Stimulated activated naive CD8-positive, alpha-beta T cell treated with anti-CD3 and anti-CD28 coated beads, Interleukin-15, Interleukin-2, amounts not matched to agents 100 U/mL and 50 U/mL, for 24 hours (primary cell): ENCODE data around the gene CAPN1.
"Not testable (repeated sequence)": the region's sequence is repeated elsewhere in the genome, so short reads cannot be mapped to it uniquely, and the experiment has no call there.

Experiments
- ATAC-seq: fragments of 150-1000 bp; cut with Tn5 transposase; one replicate; pipeline ENCODE4 v1.10.0; 2021
- DNase-seq: peaks from one replicate; pipeline ENCODE4 v3.0.0; 2021

Gene CAPN1

DNA sequence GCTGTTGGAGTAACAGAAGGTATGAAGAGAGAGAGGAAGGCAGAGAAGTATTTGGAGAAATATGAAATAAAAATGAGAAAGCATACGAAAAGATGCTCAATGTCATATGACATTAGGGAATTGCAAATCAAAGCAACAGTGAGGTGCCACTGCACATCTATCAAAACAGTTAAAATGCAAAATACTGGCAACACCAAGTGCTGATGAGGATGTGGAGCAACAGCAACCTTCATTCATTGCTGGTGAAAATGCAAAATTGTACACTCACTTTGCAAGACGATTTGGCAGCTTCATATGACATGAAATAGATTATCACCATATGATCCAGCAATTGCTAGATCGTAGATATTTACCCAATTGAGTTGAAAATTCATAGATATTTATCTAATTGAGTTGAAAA is 21.1 kb upstream of the CAPN1 start:
- DNase-seq (no peak), ATAC-seq (no peak)

DNA sequence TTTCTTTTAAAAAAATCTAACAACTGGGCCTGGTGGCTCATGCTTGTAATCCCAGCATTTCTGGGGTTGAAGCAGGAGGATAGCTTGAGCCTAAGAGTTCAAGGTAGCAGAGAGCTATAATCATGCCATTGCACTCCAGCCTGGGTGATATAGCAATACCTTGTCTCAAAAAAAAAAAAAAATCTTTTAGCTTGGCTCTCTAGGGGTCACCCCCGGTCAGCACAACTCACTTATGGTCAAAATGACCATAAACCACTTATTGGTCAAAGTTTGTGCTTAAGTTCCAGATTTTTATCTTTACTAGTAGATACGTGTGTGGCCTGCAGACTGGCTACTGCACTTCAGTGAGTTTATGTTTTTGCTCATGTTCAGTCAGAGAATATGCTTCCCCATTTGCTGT is 18.0 kb upstream of the CAPN1 start:
- no peak for ATAC-seq
- no peak for DNase-seq

DNA sequence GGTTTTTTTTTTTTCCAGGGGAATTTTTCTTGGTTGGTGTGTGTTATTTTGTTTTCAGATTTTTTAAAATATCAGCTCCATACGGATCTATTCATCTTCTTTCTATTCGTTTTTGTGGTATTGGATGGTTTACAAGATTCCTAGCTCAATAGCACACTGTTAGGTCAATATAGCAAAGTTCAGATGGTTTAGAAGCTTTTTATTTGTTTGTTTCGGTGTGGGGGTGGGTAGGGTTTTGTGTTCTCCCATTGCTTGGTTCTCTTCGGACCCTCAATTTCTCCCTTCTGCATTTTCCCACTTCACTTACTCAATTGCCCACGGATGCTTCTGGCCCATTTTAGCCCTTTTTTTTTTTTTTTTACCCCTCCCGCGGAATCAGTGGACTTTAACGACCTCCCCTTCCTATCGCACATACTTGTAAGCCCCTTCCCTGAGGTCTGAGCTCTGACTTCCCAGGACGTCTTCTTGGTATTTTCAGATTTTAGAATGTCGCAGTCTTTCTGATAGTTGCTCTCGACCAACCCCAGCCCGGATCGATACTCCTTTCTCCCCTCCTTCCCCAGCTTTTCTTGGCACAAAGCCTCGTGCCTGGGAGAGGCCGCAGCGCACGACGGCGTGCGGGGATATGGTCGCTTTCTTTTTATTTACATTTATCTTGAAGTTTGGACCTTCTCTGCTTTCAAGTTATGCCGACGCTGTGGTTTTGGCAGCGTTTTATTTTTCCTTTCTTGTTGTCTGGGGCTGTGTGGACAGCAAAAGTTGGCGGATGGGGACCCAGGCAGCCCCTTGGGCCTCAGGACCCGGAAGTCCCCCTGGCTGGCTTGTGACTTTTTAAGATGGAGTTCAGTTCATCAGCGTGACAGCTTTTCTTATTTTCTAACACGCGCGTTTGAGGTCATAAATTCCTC is 16.1 kb upstream of the CAPN1 start:
- ATAC-seq (no peak), DNase-seq (no peak)

DNA sequence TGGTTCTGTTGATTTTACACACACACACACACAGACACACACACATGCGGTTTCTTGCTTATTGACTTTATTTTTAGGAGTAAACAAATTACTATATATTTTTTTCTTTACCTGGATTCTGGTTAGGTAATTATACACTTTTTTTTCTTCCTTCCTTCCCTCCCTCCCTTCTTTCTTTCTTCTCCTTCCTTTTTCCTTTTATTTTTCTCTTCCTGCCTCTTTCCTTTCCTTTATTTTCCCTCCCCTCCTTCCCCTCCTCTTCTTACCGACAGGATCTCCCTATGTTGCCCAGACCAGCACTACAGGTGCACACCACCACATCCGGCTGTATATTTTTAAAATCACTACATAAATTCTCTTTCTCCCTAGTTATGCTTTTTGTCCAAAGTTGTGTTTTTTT is 14.8 kb upstream of the CAPN1 start:
- no peak for DNase-seq
- no peak for ATAC-seq

DNA sequence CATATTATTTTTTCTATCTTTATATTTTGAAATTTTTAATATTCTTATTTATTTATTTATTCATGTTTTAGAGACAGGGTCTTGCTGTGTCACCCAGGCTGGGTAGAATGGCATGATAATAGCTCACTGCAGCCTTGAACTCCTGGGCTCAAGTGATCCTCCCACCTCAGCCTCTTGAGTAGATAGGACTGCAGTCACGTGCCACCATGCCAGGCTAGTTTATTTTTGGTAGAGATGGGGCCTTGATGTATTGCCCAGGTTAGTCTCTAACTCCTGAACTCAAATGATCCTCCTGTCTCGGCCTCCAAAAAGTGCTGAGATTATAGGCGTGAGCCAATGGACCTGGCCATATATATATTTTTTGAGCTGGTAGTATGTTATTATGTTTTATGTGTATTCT is 14.1 kb upstream of the CAPN1 start:
- no peak for DNase-seq
- no peak for ATAC-seq

DNA sequence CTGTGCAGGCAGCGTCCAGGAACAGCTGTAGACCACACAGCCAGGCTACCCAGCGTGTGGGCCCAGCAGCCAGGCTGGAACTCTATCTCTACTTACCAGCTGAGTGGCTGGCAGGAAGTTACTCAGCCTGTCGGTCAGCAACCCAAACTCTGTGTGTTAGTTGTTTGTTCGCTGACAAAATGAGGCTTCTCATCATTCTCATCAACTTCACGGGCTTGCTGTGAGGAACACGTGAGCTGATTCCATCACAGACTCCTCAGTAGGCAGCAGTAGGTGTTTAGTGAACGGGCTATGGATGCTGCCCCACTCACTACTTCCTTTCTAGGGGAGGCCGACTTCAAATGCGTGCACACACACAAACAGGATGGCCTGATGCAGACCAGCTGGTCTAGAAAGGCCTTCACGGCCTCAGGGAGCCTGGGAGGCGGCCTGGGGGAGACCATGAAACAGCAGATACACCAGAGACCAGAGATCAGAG is 12.5 kb upstream of the CAPN1 start:
- DNase-seq = no peak
- peak; percentile 49 for ATAC-seq

DNA sequence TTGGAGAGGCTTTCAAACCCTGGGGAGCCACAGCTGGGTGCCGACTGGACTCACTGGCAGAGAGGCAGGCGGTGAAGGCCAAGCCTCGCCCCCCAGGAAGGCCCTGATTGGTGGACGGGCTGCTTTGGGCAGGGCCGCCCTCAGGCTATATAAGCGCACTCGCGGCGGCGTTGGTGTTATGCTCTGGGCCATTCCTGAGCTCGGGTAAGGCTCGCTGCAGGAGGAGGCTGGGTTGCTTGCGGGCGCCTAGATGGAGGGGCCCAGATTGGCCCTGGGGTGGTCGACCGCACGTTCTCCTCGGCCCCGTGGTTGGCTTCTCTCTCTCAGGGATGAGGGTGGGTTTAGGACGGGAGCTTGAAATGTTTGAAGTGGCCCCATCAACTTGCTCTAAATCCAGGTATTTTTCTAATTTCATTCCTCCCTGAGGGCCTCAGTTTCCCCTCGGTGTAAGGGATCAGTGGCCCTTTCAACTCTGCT is 11.6 kb upstream of the CAPN1 start, which contains the start of gene SPDYC:
SPDYC (plus strand) TSS at position 176 of the 477 bp plus-strand sequence. CDS start 1,125 bp downstream, outside the sequence.
- ATAC-seq (no peak), DNase-seq (no peak)

DNA sequence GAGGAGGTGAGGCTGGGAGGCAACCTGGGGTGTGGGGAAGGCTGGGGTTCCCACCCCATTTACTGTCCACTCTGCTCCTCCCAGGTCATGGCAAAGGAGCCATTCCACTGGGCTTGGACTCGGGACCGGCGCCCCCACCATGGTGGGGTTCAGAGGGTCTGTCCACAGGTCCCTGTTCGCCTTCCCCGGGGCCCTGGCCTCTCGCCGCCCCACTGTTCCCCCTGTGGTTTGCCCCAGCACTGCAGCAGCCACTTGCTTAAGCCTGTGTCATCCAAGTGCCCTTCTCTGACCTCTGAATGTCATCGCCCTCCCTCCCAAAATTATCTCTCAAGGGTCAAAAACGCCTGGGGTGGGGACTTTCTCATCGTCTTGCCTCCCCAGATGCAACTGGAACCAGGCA is 9.1 kb upstream of the CAPN1 start:
- ATAC-seq (no peak), DNase-seq (no peak)

DNA sequence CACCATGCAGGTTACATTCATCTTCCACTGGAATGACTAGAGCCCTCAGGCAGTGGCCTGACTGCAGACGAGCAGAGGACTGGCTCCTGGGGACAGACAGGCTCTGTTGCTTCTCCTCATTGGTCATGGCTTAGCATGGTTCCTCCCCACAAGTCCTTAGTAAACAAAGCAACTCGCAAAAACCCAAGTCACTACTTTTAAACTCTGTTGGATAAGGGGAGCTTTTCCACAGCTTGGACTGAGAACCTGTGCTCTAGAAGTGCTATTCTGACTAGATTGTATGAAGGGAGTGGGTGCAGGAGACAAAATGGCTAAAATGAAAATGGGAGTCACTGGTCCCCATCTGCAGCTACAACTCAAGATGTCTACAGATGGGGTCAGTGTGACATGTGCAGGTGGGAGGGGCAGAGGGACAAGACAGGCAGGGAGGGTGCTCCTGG is 7.1 kb upstream of the CAPN1 start:
- DNase-seq, ATAC-seq: not testable (repeated sequence)

DNA sequence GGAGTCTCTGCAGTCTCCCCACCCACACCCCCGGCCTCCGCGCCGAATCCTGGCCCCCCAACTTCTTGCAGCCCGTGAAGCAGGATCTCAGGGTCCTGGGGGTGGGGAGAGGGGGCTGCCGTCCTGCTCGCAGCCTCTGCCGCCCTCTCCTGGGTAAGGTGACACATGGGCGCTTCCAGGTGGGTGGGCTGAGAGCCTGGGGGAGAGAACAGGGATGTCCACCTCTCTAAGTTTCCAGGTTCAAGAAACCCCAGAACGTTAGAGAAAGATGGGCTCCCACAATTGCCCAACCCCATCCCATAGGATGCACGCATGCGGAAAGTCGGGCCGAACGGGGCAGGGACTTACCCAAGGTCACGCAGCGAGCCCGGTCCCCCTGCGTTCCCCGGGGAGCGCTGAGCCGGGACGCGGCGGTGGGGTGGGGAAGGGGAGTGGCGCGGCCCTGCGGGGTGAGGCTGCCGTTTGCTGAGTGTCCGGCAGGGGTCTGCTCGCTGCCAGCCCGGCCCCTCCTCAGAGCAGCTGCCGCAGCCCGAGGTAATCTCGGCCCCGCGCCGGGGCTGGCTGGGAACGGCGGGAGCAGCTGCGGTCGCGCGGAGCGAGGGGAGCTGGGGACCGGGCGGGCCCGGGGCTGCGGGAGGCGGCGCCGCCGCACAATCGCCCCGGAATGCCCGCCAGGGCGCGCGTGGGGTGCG is 705 bp upstream of the CAPN1 start:
- DNase-seq (peak; percentile 72), ATAC-seq (peak; percentile 76)

DNA sequence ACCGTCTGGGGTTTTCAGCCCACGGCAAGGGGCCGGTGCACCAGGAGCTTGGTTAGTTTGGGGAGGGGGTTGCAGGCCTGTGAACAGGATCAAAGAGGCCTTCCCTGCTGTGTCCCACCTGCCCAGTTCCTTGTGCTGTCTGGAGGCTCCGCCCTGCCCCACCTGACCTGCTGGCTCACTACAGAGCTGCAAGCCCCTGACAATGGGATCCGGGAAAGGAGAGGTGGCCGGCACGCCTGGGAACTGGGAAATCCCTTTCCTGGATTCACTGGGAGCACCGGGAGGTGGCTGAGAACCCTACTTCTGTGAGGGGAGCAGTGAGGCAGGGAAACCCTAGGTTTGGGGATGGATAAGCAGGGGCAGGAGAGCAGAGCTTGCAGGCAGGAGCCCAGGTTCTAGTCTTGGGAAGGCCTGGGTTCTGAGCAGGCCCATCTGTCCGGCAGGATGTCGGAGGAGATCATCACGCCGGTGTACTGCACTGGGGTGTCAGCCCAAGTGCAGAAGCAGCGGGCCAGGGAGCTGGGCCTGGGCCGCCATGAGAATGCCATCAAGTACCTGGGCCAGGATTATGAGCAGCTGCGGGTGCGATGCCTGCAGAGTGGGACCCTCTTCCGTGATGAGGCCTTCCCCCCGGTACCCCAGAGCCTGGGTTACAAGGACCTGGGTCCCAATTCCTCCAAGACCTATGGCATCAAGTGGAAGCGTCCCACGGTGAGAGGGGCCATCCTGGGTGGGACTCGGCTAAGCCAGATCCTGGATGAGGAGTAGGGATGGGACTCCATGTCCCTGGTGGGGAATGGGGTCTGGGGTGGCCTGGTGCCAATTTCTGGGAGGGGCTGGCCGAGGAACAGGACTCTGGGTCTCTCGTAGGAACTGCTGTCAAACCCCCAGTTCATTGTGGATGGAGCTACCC is 786 bp downstream of the CAPN1 start:
- DNase-seq = no peak
- no peak for ATAC-seq

DNA sequence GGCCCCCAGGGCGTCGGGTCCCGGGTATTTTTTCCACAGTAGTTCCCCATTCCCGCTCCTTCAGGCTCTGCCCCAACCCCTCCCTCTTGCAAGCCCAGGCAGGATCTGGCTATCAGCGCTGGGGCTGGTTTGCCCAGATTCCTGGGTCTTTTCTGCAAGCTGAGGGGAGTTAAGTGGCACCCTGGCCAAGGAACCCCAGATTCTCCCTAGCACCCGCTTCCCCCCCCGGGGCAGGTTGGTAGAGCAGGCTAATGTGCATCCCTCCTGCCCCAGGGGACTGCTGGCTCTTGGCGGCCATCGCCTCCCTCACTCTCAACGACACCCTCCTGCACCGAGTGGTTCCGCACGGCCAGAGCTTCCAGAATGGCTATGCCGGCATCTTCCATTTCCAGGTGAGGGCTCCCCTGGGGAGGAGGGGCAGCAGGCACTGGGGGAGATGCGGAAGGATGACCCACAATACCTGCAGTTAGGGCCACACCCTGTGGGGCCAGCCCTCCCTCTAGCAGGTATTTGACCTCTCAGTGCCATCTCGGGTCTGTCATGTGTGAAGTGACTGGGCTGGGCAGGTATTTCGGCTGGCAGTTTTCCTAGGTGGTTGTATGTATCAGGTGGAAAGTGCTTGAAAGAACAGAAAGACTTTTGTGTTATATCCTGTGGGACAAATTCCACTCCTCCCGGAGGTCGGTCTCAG is 1.6 kb downstream of the CAPN1 start:
- DNase-seq (no peak), ATAC-seq (no peak)

DNA sequence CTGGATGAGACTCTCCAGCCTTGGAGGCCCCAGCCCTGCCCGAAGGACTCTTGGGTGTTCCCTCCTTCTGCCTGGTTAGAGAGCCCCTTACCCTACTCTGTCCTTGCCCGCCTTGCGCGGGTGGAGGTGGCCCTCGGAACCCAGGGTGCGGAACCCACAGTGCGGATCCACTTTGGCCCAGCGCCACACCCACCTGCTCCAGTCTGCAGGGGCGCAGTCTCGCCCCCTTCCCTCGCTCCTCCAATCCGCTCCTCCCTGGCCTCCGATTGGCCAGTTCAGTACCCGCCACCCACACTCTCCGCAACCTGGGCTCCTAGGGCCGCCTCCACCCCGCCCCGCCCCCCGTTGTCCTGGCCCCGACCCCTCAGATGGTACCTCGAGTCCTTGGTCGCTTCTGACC is 2.4 kb downstream of the CAPN1 start:
- DNase-seq = no peak
- no peak for ATAC-seq

DNA sequence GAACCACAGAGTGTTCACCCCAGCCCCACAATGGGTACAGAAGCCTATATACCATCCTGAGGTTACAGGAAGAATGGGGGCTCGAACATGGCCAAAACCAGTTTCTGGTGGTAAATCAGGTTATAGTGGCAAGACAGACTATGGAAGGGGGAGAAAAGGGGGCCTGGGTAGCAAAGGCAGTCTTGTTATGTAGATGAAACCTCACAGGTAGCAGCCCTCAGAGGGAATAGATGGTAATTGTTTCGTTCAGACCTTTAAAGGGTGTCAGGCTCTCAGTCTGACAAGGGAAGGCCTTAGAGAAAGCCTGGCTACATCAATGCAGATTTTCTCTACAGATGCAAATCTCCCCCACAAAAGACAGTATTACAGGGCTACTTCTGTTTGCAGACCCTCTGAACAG is 3.4 kb downstream of the CAPN1 start:
- ATAC-seq (no peak), DNase-seq (no peak)

DNA sequence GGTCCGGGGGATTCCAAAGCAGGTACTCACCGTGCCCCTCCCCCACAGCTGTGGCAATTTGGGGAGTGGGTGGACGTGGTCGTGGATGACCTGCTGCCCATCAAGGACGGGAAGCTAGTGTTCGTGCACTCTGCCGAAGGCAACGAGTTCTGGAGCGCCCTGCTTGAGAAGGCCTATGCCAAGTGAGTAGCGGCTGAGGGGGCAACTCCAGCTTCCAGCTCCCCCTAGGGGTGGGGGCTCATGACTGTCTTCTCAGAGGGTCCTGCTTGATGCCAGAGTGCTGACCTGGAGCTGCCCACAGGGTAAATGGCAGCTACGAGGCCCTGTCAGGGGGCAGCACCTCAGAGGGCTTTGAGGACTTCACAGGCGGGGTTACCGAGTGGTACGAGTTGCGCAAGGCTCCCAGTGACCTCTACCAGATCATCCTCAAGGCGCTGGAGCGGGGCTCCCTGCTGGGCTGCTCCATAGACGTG is 4.2 kb downstream of the CAPN1 start:
- ATAC-seq = no peak
- DNase-seq = no peak

DNA sequence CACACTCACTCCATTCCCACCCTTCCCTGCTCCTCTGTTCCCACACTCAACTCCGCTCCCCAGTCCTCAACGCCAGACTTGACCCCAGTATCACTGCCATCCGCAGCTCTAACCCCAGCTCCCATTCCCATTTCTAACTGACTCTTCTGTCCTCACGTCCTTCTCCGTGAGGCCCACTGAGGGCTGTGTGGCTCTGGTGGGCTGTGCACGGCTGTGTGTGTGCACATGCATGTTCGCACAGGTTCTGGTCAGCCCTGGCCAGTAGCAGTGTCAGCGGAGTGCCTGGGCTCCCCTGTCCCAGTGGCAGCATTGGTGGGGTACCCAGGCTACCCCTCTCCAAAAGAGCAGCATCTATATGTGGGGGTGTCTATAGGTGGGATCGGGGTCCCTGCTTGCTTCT is 5.0 kb downstream of the CAPN1 start:
- no peak for DNase-seq
- ATAC-seq = no peak

DNA sequence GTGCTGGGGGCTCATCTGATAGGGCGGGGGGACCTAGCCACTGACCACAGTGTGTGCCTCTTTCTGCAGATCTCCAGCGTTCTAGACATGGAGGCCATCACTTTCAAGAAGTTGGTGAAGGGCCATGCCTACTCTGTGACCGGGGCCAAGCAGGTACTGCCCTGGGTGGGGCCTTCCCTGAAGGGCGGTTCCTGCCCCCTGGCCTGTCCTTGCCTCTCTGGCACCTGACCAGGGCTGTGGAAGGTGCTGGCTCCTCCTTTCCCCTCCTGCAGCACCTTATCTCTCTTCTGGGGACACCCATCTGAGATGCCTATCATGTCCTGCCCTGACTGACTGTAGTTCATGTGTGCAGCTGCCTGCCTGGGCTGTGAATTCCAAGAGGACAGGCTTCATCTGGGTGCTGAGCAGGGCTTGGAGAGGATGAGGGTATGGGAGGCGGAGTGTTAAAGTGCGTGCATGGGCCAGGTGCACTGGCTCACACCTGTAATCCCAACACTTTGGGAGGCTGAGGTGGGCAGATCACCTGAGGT is 5.5 kb downstream of the CAPN1 start:
- ATAC-seq = no peak
- DNase-seq = no peak

DNA sequence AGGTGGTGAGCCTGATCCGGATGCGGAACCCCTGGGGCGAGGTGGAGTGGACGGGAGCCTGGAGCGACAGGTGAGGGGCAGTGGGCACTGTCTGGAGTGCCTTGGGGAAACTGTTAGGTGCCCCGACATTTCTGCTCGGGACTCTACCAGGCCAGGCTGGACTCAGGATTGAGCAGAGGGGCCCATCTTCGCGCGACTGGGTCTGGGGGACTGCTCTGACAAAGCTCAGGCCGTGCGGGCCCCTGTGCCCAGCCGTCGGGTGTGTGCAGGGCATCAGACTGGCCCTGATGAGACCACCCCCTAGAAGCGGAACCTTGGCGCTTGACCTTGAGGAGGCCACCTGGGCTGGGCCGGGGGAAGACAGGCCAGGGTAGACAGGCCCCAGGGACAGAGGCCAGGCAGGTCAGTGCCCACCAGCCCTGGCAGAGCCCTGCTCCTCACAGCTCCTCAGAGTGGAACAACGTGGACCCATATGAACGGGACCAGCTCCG is 6.3 kb downstream of the CAPN1 start:
- DNase-seq = no peak
- ATAC-seq = no peak

DNA sequence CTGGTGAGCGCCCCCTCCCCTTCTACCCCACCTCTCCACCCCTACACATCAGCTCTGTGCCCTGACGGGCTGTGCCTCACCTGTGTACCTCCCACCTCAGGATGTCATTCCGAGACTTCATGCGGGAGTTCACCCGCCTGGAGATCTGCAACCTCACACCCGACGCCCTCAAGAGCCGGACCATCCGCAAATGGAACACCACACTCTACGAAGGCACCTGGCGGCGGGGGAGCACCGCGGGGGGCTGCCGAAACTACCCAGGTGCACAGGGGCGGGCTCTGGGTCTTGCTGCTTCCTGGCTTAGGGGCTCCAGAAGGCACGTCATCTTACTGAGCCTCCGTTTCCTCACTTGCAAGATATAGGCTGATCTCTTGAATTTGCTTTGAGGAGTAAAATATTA is 6.8 kb downstream of the CAPN1 start:
- DNase-seq (no peak), ATAC-seq (no peak)

DNA sequence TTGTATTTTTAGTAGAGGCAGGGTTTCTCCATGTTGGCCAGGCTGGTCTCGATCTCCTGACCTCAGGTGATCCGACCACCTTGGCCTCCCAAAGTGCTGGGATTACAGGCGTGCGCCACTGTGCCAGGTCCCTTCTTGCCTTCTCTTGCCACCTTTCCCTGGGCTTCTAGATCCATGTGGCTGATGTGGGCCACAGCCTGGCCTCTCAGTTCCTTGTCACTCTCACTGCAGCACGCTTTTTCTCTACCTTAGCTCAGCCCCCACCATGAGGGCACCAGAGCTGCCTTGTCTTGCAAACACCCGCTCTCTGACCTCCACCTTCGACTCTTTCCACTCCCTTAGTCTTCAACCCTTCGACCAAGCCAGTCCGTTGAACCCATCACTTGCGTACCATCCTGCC is 7.5 kb downstream of the CAPN1 start:
- ATAC-seq (no peak), DNase-seq (no peak)

DNA sequence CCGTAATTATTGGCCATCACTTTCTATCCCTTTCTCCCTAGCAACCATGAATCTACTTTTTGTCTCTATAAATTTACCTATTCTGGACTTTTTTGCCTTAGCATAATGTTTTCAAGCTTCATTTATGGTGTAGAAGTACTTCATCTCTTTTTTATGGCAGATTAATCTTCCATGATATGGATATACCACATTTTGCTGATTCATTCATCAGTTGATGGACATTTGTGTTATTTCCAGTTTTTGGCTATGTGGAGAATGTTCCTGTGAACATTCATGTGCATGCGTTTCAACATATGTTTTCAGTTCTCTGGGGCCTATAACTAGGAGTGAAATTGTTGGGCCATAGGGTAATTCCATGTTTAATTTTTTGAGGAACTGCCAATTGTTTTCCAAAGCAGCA is 12.8 kb downstream of the CAPN1 start:
- ATAC-seq = no peak
- no peak for DNase-seq
